ENCODE results near the gene STARD13.
"Not testable (repeated sequence)": the region's sequence is repeated elsewhere in the genome, so short reads cannot be mapped to it uniquely, and the experiment has no call there.

The STARD13 gene

GRCh38 chr13:33168321-33168960 is 117.1 kb downstream of the STARD13 start:
- DNase-seq, result no peak

GRCh38 chr13:33167491-33167890 is 118.1 kb downstream of the STARD13 start:
- no peak for DNase-seq

- no peak for DNase-seq
These were observed 119.8 kb downstream of the STARD13 start for GRCh38 chr13:33165787-33166186.

- no peak for DNase-seq
These were observed 121.2 kb downstream of the STARD13 start for GRCh38 chr13:33164331-33164730.

GRCh38 chr13:33162725-33163124 is 122.8 kb downstream of the STARD13 start:
- DNase-seq, result not testable (repeated sequence)

- DNase-seq, result peak; percentile 2
These were observed 126.7 kb downstream of the STARD13 start for GRCh38 chr13:33158816-33159215.

- no peak for DNase-seq
These were observed 127.3 kb downstream of the STARD13 start for GRCh38 chr13:33158271-33158670.

- DNase-seq, result no peak
These were observed 130.6 kb downstream of the STARD13 start for GRCh38 chr13:33154911-33155310.

GRCh38 chr13:33153421-33154404 is 131.8 kb downstream of the STARD13 start:
- DNase-seq, result no peak

- no peak for DNase-seq
These were observed 133.2 kb downstream of the STARD13 start for GRCh38 chr13:33152389-33152788.

GRCh38 chr13:33150662-33151061 is 134.9 kb downstream of the STARD13 start:
- no peak for DNase-seq

- no peak for DNase-seq
These were observed 135.4 kb downstream of the STARD13 start for GRCh38 chr13:33150126-33150525.

GRCh38 chr13:33147832-33148231 is 137.7 kb downstream of the STARD13 start:
- DNase-seq, result no peak

GRCh38 chr13:33146843-33147611 is 138.5 kb downstream of the STARD13 start:
- no peak for DNase-seq

- no peak for DNase-seq
These were observed 139.9 kb downstream of the STARD13 start for GRCh38 chr13:33145667-33146066.

- no peak for DNase-seq
These were observed 141.2 kb downstream of the STARD13 start for GRCh38 chr13:33144358-33144784.

GRCh38 chr13:33139780-33140535 is 145.6 kb downstream of the STARD13 start:
- DNase-seq, result no peak

- DNase-seq, result no peak
These were observed 146.4 kb downstream of the STARD13 start for GRCh38 chr13:33139184-33139583.

- DNase-seq, result no peak
These were observed 147.1 kb downstream of the STARD13 start for GRCh38 chr13:33138441-33138840.

GRCh38 chr13:33137721-33138120 is 147.8 kb downstream of the STARD13 start:
- no peak for DNase-seq

GRCh38 chr13:33135097-33135496 is 150.5 kb downstream of the STARD13 start:
- DNase-seq, result no peak

GRCh38 chr13:33134213-33134612 is 151.3 kb downstream of the STARD13 start:
- no peak for DNase-seq
